Stimulated activated CD4-positive, alpha-beta T cell treated with anti-CD3 and anti-CD28 coated beads, Interleukin-1b, Interleukin-23, amount 100 ng/mL, for 48 hours (primary cell): Measurements from ENCODE around the gene AKIRIN2.

ENCODE experiments used
- DNase-seq: peaks from one replicate; pipeline ENCODE4 v3.0.0-alpha.2; 2020

AKIRIN2 gene

DNA sequence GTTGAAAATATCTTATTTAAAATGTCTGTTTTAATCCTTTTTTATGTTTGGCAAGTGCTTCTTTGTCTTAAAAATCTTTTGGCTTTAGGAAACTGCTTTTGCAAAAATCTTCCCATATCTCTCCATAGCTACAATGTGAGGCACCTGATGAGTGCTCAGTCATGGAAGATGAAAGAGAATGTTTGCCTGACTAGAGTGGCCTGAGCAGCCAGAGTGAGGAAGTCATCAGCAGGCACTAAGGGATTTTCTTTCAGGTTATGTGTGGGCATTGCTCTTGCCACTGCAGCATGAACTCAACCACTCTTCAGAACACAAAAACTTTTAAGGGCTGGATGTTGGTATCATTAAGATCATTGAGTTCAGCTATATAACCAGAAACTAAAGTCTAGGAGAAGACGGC is 47.9 kb downstream of the AKIRIN2 start:
- no peak for DNase-seq

DNA sequence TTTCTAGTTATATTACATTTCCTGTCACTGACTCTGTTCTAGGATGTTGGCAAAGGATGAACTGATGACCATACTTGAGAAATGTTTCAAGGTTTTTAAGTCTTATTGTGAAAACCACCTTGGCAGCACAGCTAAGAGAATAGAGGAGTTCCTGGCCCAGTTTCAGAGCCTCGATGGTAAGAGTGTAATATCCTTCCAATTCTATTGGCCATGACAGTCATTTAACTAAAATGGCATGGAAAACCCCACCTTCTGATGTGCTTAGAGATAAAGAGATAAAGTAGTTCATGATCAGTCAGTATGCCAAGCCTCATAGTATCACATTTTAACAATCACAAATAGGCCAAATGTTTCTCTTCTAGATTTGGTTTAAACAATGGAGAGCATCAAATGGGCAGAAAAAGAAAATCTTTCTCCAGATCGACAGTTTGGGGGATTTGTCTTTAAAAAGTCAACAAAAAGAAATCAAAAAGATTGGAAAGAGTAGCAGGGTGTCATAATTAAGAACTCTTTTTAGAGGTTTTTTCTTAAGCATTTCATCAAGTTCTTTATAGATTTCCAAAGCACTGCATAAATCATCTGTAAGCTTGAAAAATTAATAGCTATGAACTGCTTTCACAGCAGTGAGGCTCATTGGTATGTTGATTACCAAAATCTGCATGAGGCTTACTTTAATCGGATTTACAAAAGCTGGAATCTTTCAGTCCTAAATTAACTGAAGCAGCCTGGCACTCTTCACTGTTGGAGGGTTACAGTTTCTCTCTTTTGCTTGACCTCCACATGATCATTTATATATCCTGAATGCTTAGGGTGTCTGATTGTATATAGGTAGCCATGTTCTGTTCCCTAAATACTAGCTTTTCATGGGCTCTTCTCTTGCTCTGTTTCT is 48.7 kb downstream of the AKIRIN2 start:
- DNase-seq = no peak

DNA sequence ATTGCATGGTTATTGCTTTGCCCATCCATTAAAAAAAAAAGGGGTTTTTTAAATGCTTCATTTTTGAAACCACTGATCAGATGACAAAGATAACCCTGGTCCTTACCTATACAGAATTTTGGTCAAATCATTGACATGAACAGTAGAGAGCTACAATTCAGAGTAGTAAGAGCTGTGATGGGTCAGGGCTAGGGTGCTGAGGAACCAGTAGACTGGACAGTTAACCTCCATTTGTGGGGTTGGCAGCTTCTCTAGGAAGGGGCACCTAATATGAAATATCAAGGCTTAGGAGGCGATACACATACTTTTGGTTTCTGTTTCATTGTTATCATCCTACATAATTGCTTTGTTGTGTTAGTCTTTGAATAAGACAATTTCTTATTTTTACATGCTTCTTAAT is 57.0 kb downstream of the AKIRIN2 start:
- DNase-seq = no peak

DNA sequence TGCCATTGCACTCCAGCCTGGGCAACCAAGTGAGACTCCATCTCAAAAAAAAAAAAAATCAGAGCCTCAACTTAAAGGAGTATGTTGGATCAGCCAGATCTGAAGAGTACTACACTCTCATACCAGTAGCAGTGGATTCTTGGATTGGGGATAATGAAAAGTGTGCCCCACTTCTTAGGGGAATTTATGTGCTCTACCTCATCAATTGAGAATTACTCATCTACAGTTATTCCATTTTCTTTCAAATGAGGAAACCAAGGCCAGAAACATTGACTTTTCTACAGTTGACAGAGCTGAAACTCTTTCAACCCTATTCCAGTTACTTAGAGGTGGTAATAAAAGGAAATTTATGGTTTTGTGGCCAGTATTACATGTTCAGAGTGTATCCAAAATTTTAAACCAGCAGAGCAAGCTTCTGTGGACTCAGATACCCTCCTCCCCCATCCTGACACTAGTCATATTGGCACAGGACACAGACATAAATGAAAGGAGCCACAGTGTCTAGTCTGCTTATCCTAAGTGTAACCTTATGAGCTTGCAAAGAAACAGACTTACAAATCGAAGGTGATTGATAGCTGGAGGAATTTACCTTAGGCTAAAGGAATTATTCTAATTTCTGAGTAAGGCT is 60.9 kb downstream of the AKIRIN2 start:
- no peak for DNase-seq

DNA sequence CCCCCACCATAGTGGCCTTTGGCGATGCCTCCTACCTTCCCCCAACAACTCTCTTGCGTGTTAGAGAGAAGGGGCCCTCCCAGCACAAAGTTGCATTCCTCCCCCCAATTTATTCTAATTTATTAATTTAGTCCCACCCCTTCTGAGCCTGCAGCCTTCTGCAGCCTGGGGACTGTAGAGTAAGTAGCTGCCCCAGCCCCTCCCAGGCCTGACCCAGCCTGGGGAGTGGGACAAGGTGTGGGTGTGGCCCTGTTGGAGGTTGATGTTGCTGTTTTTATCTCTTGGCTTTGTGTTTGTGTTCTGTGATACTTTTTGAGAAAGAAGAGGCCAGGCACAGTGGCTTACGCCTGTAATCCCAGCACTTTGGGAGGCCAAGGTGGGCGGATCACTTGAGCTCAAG is 62.7 kb downstream of the AKIRIN2 start:
- no peak for DNase-seq

DNA sequence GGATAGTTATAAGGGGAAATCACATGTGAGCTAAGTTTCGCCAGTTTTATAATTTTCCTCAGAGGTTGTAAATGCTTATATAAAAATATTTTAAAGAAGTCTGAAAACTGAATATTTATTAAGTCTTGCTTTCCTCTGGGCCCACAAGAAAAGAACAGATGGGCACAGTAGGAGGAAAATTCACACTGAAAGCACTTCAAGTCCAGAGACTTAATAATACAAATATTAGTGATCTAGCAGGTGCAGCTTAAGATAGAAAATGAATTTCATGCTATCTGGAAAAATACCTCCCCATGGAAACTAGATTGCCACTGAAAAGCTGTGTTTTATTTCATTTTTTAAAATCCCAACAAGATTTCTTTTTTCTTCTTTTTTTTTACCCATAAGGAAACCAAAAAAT is 64.9 kb downstream of the AKIRIN2 start:
- no peak for DNase-seq

DNA sequence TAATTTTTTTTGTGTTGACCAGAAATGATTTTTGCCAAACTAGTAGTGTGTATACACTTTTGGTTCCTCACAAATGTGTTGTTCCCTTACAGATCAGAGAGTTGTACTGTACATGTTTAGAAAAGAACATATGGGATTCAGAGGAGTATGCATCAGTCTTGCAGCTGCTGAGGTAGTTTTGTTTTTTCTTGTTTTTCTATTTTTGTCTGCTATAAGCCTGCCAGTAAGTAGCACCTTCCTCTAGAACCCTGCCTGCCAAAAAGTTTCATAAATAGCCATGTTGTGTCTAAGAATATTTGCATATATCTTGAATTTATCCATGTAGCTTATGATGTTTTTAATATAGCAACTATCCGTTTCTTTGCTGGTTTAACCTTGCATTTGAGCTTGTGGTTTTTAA is 65.7 kb downstream of the AKIRIN2 start:
- DNase-seq = no peak

DNA sequence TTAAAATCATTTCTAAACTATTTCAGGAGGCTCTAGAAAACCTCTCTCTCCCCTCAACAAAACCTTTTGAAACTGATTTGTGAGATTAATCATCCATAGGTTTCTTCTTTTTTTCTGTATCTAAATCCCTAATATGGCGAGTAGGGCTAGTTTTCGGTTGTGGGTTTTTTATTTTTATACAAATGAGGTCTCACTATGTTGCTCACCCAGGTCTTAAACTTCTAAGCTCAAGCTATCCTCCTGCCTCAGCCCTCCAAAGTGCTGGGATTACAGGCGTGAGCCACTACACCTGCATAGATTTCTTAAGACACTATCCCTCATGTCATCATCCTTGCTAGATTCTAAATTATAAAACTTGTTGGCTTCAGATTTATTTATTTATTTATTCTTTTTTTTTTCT is 68.2 kb downstream of the AKIRIN2 start:
- no peak for DNase-seq

DNA sequence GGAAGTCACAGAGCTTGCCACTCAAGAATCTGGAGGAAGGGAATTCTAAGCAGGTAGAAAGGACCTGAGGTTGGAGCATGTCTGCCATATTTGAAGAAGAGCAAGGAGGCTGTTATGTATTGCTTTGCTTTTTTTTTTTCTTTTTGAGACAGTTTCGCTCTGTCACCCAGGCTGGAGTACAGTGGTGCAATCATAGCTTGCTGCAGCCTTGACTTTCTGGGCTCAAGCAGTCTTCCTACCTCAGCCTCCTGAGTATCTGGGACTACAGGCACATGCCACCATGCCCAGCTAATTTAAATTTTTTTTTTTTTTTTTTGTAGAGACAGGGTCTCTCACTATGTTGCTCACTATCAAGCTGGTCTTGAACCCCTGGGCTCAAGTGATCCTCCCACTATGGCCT is 71.3 kb downstream of the AKIRIN2 start:
- DNase-seq = no peak

DNA sequence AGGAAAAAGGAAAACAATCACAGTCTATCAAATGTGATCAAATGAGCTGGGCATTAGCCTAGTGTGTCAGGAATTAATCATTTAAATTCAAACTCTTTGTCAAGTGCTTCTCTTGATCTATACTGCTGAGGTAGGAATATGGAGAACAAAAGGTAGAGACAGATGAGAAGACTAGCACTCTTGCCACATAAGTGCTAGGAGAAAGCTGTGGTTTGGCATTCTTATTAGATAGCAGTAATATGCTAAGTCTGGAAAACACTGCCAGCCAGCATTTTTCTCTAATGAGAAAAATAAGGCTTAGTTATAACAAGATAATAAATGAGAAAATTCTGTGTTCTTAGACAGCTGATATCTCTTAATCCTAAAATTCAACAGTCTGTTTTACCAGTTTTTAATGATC is 73.2 kb downstream of the AKIRIN2 start:
- no peak for DNase-seq

DNA sequence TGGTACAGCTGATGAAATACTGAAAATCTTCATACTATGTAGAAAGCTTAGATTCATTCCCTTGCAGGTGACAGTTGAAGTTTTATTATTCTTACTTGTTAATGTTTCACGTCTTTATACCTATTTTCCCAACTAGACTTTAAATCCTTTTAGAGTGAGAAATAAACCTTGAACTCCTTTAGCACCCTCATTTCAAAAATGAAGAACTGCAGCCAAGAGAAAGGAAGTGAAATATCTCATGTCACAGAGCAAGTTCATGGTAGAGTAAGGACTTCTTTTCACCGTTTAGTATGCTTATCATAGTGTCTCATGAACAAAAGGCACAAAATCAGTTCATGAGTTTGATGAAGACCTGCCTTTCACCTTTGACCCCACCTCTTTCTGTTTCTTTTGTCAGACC is 73.6 kb downstream of the AKIRIN2 start:
- no peak for DNase-seq
